HG03558 (cell line): Measurements from ENCODE around the gene FAM174C.
"Not testable (repeated sequence)": the region's sequence is repeated elsewhere in the genome, so short reads cannot be mapped to it uniquely, and the experiment has no call there.

ENCODE experiments used
- ATAC-seq: cut with Tn5 transposase; IDR thresholded peaks from one replicate; pipeline ENCODE4 v1.9.1; 2021; ENCODE audit warnings: moderate number of reproducible peaks; ENCODE audit not compliant: unreplicated experiment; ENCODE audit errors: extremely low read depth

FAM174C gene

DNA sequence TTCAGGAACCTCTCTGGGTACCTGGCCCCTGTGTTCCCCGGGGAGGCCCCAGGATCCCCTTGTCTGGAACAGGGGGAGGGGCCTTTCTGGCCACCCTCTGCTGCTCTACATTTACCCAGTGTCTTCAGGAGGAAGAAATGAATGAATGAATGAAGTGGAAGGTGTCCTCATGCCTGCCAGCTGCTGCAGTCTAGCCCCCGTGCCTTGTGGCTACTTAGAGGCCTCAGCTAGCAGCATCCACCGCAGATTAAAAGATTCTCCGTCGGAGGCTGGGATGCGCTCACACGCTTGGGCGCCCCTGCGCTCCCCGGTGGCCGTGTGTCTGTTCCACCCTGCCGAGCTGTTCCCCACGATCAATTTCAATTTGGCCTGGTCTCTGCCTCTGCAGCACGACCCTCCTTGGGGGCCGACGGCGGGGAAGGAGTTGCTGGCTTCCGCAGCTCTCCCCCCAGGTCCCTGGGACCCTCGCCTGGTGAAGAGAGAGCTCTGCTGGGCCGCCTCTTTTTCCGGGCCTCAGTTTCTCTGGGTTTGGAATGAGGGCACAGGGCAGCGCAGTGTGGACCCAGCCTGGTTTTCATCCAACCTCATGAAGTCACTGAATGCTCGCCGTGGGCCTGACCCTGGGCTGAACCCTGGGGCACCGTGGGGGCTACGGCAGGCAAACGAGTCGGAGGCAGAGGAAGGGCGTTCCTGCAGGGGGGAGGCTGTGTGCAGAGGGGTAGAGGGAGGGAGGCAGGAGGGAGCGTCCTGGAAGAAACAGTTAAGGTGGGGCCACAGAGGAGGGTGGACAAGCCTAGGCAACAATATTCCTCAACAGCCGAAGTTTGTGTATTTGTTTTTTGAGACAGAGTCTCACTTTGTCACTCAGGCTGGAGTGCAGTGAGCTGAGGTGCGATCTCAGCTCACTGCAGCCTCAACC, 38.6 kb downstream of the FAM174C start:
- ATAC-seq: no peak

GRCh38 chr19:1315470-1316166, 40.3 kb downstream of the FAM174C start:
- ATAC-seq: no peak

DNA sequence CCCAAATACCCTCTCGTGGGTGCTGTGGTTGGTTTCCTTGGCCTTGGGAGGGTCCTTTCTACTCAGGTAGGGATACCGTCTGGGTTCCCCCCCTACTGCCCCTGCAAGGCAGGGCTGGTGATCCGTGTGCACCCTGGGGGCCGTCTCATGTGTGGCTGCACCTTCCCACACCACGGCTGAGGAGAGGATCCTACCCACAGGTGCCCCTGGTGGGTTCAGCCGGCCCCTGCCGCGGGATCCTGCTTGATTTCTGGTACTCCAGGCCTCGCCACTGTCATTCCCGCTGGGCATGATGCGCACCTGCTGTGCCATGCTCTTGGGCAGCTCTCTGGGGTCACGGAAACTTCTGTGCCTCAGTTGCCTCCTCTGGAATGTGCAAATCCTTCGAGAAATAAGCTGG, 41.1 kb downstream of the FAM174C start:
- ATAC-seq: no peak

DNA sequence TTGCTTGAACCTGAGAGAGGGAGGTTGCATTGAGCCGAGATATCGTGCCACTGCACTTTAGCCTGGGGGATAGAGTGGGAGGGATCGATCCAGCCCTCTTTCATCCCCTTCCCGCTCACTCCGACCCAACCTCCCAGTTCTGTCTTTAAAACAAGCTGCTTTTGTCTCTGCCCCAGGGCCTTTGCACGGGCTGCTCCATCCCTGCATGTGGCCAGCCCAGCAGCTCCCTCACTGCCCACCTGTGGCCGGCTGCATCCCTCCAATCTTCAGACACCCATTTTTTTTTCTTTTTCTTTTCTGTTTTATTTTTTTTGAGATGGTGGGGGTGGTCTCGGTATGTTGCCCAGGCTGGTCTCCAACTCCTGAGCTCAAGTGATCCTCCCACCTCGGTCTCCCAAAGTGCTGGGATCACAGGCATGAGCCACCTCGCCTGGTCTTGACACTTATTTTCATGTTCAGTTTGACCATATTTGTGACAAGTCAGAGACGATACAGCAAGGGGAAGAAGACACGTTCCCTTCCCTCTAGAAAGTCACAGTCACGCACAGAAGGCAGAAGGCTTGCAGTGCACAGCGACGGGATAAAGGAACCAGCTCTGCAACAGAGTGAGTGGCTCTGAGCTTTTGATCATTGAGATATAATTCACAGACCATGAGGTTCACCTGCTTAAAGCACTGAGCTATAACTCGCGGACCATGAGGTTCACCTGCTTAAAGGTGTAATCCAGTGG, 42.1 kb downstream of the FAM174C start:
- ATAC-seq: no peak

GRCh38 chr19:1318678-1319471, 43.5 kb downstream of the FAM174C start:
- no peak for ATAC-seq

- not testable (repeated sequence) for ATAC-seq
Measured at GRCh38 chr19:1320282-1320650, 44.9 kb downstream of the FAM174C start.

DNA sequence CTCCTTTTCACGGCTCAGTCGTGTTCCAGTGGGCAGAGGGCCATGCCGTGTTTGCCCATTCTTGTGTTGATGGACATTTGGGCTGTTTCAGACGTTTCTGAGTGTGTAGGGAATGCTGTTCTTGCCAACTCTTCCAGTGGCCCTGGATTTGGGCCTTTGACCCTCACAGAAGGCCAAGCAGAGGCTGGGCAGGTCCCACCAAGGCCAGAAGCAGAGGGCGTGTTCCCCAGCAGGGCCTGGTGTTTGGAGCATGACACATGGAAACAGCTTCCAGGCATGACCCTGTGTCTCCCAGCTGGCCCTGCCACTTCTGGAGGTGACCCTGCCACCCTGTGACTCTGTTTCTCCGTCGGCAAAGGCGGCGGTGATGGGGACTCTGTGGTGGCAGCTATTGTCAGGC, 46.2 kb downstream of the FAM174C start:
- ATAC-seq: no peak

DNA sequence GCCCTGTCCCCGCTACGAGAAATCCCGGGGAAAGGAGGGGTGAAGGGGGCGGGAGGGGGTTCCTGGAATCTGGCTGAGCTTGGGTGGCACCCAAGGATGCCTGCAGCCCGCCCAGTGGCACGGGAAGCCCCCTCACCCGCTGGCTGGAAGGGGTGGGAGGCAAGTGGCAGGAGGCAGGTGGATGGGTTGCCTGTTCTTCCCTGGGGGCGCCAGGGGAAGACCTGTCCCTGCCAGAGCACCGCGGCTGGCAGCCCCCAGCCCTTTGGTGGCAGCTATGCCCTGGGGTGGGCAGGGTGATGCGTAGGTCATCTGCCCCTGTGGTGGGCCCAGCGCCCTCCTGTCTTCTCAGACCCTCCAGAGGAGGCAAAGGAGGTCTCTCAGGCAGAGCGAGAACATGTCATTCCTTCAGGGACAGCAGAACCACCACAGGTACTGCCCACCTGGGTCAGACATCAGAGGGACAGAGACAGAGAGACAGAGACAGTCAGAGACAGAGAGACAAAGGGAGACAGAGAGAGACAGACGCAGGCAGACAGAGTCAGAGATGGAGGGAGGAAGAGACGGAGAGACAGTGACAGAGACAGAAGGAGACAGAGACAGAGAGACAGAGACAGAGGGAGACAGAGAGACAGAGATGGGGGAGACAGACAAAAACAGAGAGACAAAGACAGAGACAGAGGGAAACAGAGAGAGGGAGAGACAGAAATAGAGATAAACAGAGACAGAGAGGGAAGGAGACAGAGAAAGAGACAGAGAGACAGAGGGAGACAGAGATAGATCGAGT, 47.1 kb downstream of the FAM174C start:
- ATAC-seq: no peak

DNA sequence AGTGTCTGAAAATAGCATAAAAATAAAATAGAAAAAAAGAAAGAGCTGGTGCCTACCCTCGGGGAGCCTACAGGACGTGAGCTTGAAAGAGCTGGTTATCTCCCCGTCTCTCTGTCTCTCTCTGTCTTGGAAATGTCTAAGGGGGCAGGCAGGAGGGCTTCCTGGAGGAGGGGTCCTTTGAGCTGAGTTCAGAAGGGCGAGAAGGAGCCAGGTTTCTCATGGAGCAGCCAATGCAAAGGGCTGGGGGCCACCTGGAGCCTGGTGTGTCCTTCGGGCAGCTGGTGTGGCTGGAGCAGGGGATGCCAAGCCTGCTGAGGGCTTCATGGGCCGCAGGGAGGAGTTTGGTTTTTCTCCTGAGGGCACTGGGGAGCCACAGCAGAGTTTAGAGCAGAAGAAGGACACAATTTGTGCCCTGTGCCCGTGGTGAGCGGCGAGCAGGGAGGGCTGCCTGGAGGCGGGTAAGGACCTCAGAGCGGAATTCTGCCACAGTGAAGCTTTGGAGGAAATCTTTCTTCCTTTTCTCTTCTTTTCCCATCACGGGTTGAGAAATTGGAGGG, 49.0 kb downstream of the FAM174C start:
- no peak for ATAC-seq

GRCh38 chr19:1324806-1325567, 49.7 kb downstream of the FAM174C start:
- no peak for ATAC-seq

GRCh38 chr19:1325568-1326294, 50.4 kb downstream of the FAM174C start:
- ATAC-seq: no peak

- no peak for ATAC-seq
Measured at GRCh38 chr19:1327125-1327524, 51.8 kb downstream of the FAM174C start.
